Measurements from ENCODE around the gene UBE2E2. TPM values are rescaled to one million over a fixed set of nuclear protein-coding genes. Genes with fewer than 3 reads are reported as not detected.

The UBE2E2 gene
- polyA plus RNA-seq, 1 donor (not counting 4 experiments of a cell fraction or from before 2014, with no cell fraction given), result 63.2 TPM

- dilution Hi-C loops (cut with MboI; ENCODE audit: extremely low pct_ligation_motif_present, low sequenced_read_pairs), result no loop called here
Measured at GRCh38 chr3:23623844-23624243, 420.7 kb downstream of the UBE2E2 start.

GRCh38 chr3:23624305-23624704, 421.2 kb downstream of the UBE2E2 start:
- H3K9me3 ChIP-seq (ENCODE audit: control insufficient read depth, low read depth, low read length), result no peaks in the 10 kb centered on the region
- no peak for TF ChIP-seq CTCF (optimal IDR thresholded peaks at IDR 0.05 in 1 of 3, IDR thresholded peaks at IDR 0.05 in 1 of 3, conservative IDR thresholded peaks at IDR 0.05 in 1 of 3; ENCODE audit: extremely low read depth in 1 of 3, insufficient read depth in 2 of 3, low read length in 3 of 3)
- TF ChIP-seq EZH2 (IDR thresholded peaks at IDR 0.05; ENCODE audit: low read length), result no peak
- H3K4me2 ChIP-seq (ENCODE audit: control insufficient read depth, extremely low read depth, insufficient read depth, low read depth, low read length), result no peak overlapping the region
- H3K27me3 ChIP-seq (ENCODE audit: control insufficient read depth, extremely low read depth, insufficient read depth, low read length), result no peaks in the 10 kb centered on the region
- dilution Hi-C loops (cut with MboI; ENCODE audit: extremely low pct_ligation_motif_present, low sequenced_read_pairs), result no loop called here
- H4K20me1 ChIP-seq (ENCODE audit: control insufficient read depth, extremely low read depth, insufficient read depth, low read length), result no peaks in the 10 kb centered on the region
- H3K4me3 ChIP-seq (ENCODE audit: control insufficient read depth in 2 of 3, extremely low read depth in 1 of 3, insufficient read depth in 2 of 3, low read depth in 1 of 3, low read length in 3 of 3), result no peak overlapping the region
- H3K27ac ChIP-seq (ENCODE audit: control insufficient read depth, insufficient read depth, low read length), result no peak overlapping the region
- no peak for DNase-seq (ENCODE audit: low read depth, low spot score)
- H3K36me3 ChIP-seq (ENCODE audit: control insufficient read depth in 2 of 2, extremely low read depth in 1 of 2, insufficient read depth in 2 of 2, low read length in 2 of 2), result no peaks in the 10 kb centered on the region
- no peak overlapping the region for H3K9ac ChIP-seq (ENCODE audit: control insufficient read depth, extremely low read depth, insufficient read depth, low read length)
- H3K79me2 ChIP-seq (ENCODE audit: control insufficient read depth, insufficient read depth, low read length), result no peaks in the 10 kb centered on the region
- no peak overlapping the region for H2AFZ ChIP-seq (ENCODE audit: control insufficient read depth, low read length)
- no peak for FAIRE-seq
- peaks cover 21% of the 10 kb centered on the region for H3K4me1 ChIP-seq (ENCODE audit: control insufficient read depth, extremely low read depth, insufficient read depth, low read length)
- no peaks in the 10 kb centered on the region for H3K9me1 ChIP-seq (ENCODE audit: control insufficient read depth, extremely low read depth, insufficient read depth, low read length)

More at GRCh38 chr3:23623844-23624243, 420.7 kb downstream of the UBE2E2 start:
- Histone ChIP-seq H3K4me3 (ENCODE audit: control insufficient read depth in 2 of 3, extremely low read depth in 1 of 3, insufficient read depth in 2 of 3, low read depth in 1 of 3, low read length in 3 of 3) (no peak overlapping the region), H3K9me1 (ENCODE audit: control insufficient read depth, extremely low read depth, insufficient read depth, low read length) (no peaks in the 10 kb centered on the region), H3K4me2 (ENCODE audit: control insufficient read depth, extremely low read depth, insufficient read depth, low read depth, low read length) (no peak overlapping the region), H3K4me1 (ENCODE audit: control insufficient read depth, extremely low read depth, insufficient read depth, low read length) (peaks cover 21% of the 10 kb centered on the region), H2AFZ (ENCODE audit: control insufficient read depth, low read length) (no peak overlapping the region), H3K36me3 (ENCODE audit: control insufficient read depth in 2 of 2, extremely low read depth in 1 of 2, insufficient read depth in 2 of 2, low read length in 2 of 2) (no peaks in the 10 kb centered on the region), H3K27me3 (ENCODE audit: control insufficient read depth, extremely low read depth, insufficient read depth, low read length) (no peaks in the 10 kb centered on the region), H4K20me1 (ENCODE audit: control insufficient read depth, extremely low read depth, insufficient read depth, low read length) (no peaks in the 10 kb centered on the region), H3K9ac (ENCODE audit: control insufficient read depth, extremely low read depth, insufficient read depth, low read length) (no peak overlapping the region), H3K79me2 (ENCODE audit: control insufficient read depth, insufficient read depth, low read length) (no peaks in the 10 kb centered on the region), H3K9me3 (ENCODE audit: control insufficient read depth, low read depth, low read length) (no peaks in the 10 kb centered on the region), H3K27ac (ENCODE audit: control insufficient read depth, insufficient read depth, low read length) (no peak overlapping the region)
- no peak for DNase-seq (ENCODE audit: low read depth, low spot score)
- TF ChIP-seq CTCF (optimal IDR thresholded peaks at IDR 0.05 in 1 of 3, IDR thresholded peaks at IDR 0.05 in 1 of 3, conservative IDR thresholded peaks at IDR 0.05 in 1 of 3; ENCODE audit: extremely low read depth in 1 of 3, insufficient read depth in 2 of 3, low read length in 3 of 3) (no peak), EZH2 (IDR thresholded peaks at IDR 0.05; ENCODE audit: low read length) (no peak)
- FAIRE-seq, result no peak

All from keratinocyte (primary cell).